ENCODE results near the gene C16orf90. TPM values are rescaled to one million over a fixed set of nuclear protein-coding genes. Genes with fewer than 3 reads are reported as not detected.

The C16orf90 gene
- polyA plus RNA-seq, 3 donors, result not detected

DNA sequence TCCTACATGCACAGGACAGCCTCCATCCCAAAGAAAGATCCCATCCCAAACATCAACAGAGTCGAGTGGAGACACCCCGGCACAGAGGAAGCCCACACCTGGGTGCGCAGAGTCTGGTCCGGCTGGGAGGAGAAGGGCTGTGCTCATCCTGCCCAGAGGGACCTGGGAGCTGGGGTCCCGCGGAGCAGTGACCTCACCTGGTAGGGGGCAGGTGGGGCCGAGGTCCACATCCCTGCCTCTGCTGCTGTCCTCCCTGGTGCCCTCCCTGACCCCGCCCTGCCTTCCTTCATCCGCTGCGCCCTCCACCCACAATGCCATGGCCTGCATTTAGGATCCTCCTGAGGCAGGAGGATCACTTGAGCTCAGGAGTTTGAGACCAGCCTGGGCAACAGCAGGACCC is 2.9 kb downstream of the C16orf90 start:
- WGBS (ENCODE audit: insufficient coverage), result 97% methylated on average over 9 of the region's 10 CpGs
- H3K36me3 ChIP-seq (replicated peaks in 1 of 2; ENCODE audit: control insufficient read depth in 1 of 2, insufficient read depth in 2 of 2, low read length in 2 of 2), result peaks cover 5 to 7% of the 10 kb centered on the region in 2 donors
- H4K20me1 ChIP-seq (ENCODE audit: insufficient read depth, low read length), result peaks cover under 1% of the 10 kb centered on the region
- no peaks in the 10 kb centered on the region for H3K79me2 ChIP-seq (ENCODE audit: insufficient read depth, low read length)
- H3K36me3 Mint-ChIP-seq, result peaks cover 3 to 6% of the 10 kb centered on the region in 2 donors
- no peak overlapping the region for H2AFZ ChIP-seq (ENCODE audit: insufficient read depth, low read depth, low read length, poor library complexity, severe bottlenecking)
- H3K4me3 ChIP-seq (replicated peaks in 1 of 3; ENCODE audit: low read depth in 2 of 3, low read length in 3 of 3), result no peak overlapping the region
- TF ChIP-seq, protein P1, sequence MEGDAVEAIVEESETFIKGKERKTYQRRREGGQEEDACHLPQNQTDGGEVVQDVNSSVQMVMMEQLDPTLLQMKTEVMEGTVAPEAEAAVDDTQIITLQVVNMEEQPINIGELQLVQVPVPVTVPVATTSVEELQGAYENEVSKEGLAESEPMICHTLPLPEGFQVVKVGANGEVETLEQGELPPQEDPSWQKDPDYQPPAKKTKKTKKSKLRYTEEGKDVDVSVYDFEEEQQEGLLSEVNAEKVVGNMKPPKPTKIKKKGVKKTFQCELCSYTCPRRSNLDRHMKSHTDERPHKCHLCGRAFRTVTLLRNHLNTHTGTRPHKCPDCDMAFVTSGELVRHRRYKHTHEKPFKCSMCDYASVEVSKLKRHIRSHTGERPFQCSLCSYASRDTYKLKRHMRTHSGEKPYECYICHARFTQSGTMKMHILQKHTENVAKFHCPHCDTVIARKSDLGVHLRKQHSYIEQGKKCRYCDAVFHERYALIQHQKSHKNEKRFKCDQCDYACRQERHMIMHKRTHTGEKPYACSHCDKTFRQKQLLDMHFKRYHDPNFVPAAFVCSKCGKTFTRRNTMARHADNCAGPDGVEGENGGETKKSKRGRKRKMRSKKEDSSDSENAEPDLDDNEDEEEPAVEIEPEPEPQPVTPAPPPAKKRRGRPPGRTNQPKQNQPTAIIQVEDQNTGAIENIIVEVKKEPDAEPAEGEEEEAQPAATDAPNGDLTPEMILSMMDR (IDR thresholded peaks at IDR 0.05), result no peak
- DNase-seq, result no peak
- H3K9me3 Mint-ChIP-seq, result peaks cover 0 to 3% (median 0%) of the 10 kb centered on the region in 7 donors
- no peak overlapping the region for H3K9ac ChIP-seq (ENCODE audit: insufficient read depth, low read length, poor library complexity, severe bottlenecking)
- H3K27me3 ChIP-seq (ENCODE audit: control insufficient read depth in 2 of 2, insufficient read depth in 2 of 2, low read length in 2 of 2), result no peaks in the 10 kb centered on the region
- H3K27ac Mint-ChIP-seq, result no peak overlapping the region
- intact Hi-C loops (cut with micrococcal nuclease), result no loop called here
- H3K4me2 ChIP-seq (replicated peaks; ENCODE audit: extremely low read depth, low read length, poor library complexity, severe bottlenecking), result no peak overlapping the region
- H3K4me1 ChIP-seq (ENCODE audit: control insufficient read depth in 1 of 2, insufficient read depth in 2 of 2, low read length in 2 of 2), result no peaks in the 10 kb centered on the region
- H3K9me3 ChIP-seq (replicated peaks in 1 of 2; ENCODE audit: control insufficient read depth in 1 of 2, insufficient read depth in 1 of 2, low read length in 2 of 2), result no peaks in the 10 kb centered on the region
- H3K27me3 Mint-ChIP-seq (ENCODE audit: low read depth in 3 of 3), result peaks cover 0 to 6% (median 0%) of the 10 kb centered on the region in 3 donors
- H3K4me3 Mint-ChIP-seq, result no peak overlapping the region
- no peak overlapping the region for H3K27ac ChIP-seq (ENCODE audit: low read depth in 1 of 2, low read length in 2 of 2)
- H3K4me1 Mint-ChIP-seq, result no peaks in the 10 kb centered on the region

- H3K4me3 ChIP-seq (replicated peaks in 1 of 3; ENCODE audit: low read depth in 2 of 3, low read length in 3 of 3), result no peak overlapping the region
- DNase-seq, result no peak
- Mint-ChIP-seq H3K27me3 (ENCODE audit: low read depth in 3 of 3) (peaks cover 0 to 6% (median 0%) of the 10 kb centered on the region in 3 donors), H3K9me3 (no peaks in the 10 kb centered on the region), H3K36me3 (peaks cover 12 to 16% of the 10 kb centered on the region in 2 donors), H3K27ac (peak overlapping the region in 1 of 7 donors; percentile 88), H3K4me1 (no peaks in the 10 kb centered on the region), H3K4me3 (no peak overlapping the region)
- peaks cover 7% of the 10 kb centered on the region for H4K20me1 ChIP-seq (ENCODE audit: insufficient read depth, low read length)
- H3K4me2 ChIP-seq (replicated peaks; ENCODE audit: extremely low read depth, low read length, poor library complexity, severe bottlenecking), result no peak overlapping the region
- H3K4me1 ChIP-seq (ENCODE audit: control insufficient read depth in 1 of 2, insufficient read depth in 2 of 2, low read length in 2 of 2), result no peaks in the 10 kb centered on the region
- H3K36me3 ChIP-seq (replicated peaks in 1 of 2; ENCODE audit: control insufficient read depth in 1 of 2, insufficient read depth in 2 of 2, low read length in 2 of 2), result peaks cover 16 to 19% of the 10 kb centered on the region in 2 donors
- H3K9me3 ChIP-seq (replicated peaks in 1 of 2; ENCODE audit: control insufficient read depth in 1 of 2, insufficient read depth in 1 of 2, low read length in 2 of 2), result no peaks in the 10 kb centered on the region
- TF ChIP-seq, protein P1 (IDR thresholded peaks at IDR 0.05), result no peak
- no peak overlapping the region for H3K9ac ChIP-seq (ENCODE audit: insufficient read depth, low read length, poor library complexity, severe bottlenecking)
- WGBS (ENCODE audit: insufficient coverage), result 86% methylated on average over 7 of the region's 17 CpGs
- no peak overlapping the region for H2AFZ ChIP-seq (ENCODE audit: insufficient read depth, low read depth, low read length, poor library complexity, severe bottlenecking)
- no peaks in the 10 kb centered on the region for H3K79me2 ChIP-seq (ENCODE audit: insufficient read depth, low read length)
- no peaks in the 10 kb centered on the region for H3K27me3 ChIP-seq (ENCODE audit: control insufficient read depth in 2 of 2, insufficient read depth in 2 of 2, low read length in 2 of 2)
- intact Hi-C loops (cut with micrococcal nuclease), result no loop called here
- H3K27ac ChIP-seq (ENCODE audit: low read depth in 1 of 2, low read length in 2 of 2), result no peak overlapping the region
Observed at GRCh38 chr16:3490911-3491629, 4.2 kb downstream of the C16orf90 start.
